Stimulated activated CD4-positive, alpha-beta T cell treated with anti-CD3 and anti-CD28 coated beads, Interleukin-12 subunit alpha, Interleukin-12 subunit beta, amount 100 ng/mL, for 24 hours (primary cell): Measurements from ENCODE around the gene SHE.

ENCODE experiments used
- DNase-seq, 2 experiments: peaks; one replicate each; pipeline ENCODE4 v3.0.0-alpha.2; 2020; ENCODE audit warnings: low read depth in 2 of 2

Gene SHE

DNA sequence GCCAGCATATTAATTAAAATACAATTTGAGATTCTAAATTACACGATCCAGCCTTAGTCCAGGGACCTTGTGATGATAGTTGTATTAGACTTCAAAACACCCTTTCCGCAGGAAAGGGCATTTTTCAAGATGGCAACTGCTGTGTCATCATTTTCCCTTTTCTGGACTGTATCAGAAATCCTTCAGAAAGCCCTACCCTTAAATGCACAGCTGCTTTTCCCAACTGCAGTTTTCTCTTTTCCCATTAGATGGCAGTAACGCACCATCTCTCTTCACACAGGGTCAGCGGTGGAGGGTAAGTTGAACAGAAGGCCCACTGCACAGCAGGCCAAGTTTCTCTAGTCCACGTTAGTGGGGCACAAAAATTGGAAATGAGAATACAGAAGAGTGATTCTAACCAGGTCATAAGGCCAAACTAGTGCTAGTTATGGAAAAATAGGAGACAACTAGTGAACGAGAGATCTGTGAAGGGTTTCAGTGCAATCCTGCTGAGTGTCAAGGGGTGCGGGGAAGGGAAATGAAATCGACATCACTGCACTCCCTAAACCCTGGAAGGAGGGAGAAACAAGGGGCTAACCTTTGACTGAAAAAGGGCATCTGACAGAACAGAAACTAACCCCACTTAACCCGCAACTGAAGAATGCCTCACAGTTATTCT, 22.3 kb downstream of the SHE start:
- DNase-seq = peak; percentile 36 to 51

GRCh38 chr1:154478639-154479038, 23.6 kb downstream of the SHE start:
- no peak for DNase-seq

DNA sequence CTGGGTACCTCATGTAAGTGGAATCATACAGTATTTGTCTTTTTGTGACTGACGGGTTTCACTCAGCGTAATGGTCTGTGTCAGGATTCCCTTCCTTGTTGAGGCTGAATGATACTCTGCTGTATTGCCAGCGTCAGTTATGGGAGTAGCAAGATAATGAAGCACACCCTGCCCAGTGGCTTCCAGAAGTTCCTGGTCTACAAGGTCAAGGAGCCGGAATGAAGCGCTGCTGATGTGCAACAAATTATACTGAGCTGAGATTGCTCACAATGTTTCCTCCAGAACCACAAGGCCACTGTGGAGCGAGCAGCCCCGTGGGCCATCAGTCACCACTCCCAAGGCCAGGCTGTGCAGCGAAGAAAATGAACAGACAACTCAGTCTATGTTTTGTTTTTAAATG, 24.2 kb downstream of the SHE start:
- DNase-seq = no peak

- no peak for DNase-seq
Observed at GRCh38 chr1:154476791-154477190, 25.4 kb downstream of the SHE start.

DNA sequence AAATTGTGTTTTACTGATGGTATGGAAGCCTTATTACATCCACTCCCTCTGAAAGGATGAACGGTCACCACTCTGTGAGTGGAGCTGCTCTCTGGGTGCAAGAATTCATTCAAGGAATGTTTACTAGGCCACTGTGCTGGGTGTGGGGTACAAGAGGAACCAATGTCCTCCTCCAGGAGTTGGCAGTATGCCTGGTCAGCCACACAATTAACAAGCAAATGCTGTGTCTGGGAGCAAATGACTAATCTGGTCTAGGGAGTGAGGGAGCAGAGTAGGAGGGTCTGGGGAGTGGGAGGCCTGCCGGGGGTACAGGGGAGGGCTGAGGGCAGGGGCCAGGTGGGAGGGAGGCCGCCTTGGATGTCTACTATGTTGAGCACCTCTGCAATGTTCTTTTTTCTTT, 27.4 kb downstream of the SHE start:
- no peak for DNase-seq

GRCh38 chr1:154471304-154471703, 30.9 kb downstream of the SHE start:
- no peak for DNase-seq

GRCh38 chr1:154469844-154470560, 32.2 kb downstream of the SHE start:
- no peak for DNase-seq

DNA sequence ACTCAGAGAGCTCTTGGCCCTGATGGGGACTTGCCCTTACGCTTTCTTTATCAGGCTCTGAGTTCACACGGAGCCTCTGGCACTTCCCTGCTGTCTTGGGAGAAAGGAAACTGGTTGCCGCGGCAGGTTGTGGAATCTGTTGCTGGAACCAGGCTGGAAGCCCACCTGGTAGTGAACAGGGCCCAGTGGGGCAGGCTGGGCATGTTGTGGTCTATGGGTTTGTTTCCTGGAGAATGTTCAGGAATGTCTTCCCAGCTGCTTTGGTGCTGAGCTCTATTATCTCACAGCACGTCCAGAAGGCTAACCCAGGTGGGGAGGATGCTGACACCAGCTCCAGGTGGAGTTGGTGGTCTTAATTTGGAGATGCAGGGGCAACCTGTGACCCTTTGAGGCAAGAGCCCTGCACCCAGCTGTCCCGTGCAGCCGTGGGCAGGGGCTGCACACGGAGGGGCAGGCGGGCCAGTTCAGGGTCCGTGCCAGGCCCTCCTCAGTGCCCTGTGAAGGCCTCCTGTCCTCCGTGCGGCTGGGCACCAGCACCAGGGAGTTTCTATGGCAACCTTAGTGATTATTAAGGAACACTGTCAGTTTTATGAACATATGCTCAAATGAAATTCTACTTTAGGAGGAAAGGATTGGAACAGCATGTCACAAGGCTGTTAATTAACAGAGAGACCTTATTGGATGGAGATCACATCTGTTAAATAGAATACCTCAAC, 33.5 kb downstream of the SHE start:
- no peak for DNase-seq

DNA sequence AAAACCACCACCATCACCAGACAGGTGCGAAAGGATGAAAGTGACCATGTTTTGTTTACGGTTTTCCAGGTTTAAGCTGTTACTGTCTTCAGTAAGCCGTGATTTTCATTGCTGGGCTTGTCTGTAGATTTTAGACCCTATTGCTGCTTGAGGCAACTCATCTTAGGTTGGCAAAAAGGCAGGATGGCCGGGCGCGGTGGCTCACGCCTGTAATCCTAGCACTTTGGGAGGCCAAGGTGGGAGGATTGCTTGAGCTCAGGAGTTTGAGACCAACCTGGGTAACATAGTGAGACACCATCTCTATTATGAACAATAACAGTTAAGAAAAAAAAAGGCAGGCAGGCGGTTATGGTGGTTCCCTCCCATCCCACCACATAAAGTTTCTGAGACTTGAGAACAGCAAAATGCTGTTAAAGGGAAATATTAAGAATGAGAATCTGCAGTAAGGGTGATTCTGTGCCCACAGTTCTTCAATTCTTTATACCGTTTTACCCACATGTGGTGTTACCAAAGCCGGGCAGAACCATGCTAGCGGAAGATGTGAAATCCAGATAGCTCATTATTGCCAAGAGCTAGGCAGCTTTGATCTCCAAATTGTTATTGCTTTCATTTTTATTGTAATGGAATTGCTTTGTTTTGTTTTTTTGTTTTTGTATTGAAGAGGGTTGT, 34.6 kb downstream of the SHE start:
- DNase-seq = peak in 1 of 2 experiments; percentile 15

DNA sequence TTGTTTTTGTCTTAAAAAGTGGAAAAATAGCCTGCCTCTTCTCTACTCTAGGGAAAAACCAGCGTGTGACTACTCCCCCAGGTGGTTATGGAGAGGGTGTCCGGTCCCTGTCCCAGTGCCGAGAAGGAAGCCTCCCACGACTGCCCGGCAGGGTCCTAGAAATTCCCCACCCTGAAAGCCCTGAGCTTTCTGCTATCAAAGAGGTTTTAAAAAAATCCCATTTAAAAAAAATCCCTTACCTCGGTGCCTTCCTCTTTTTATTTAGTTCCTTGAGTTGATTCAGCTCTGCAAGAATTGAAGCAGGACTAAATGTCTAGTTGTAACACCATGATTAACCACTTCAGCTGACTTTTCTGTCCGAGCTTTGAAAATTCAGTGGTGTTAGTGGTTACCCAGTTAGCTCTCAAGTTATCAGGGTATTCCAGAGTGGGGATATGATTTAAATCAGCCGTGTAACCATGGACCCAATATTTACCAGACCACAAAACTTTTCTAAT, 35.2 kb downstream of the SHE start:
- DNase-seq = no peak

- DNase-seq = no peak
Observed at GRCh38 chr1:154466206-154466605, 36.0 kb downstream of the SHE start.

GRCh38 chr1:154465621-154466195, 36.5 kb downstream of the SHE start:
- DNase-seq = no peak

DNA sequence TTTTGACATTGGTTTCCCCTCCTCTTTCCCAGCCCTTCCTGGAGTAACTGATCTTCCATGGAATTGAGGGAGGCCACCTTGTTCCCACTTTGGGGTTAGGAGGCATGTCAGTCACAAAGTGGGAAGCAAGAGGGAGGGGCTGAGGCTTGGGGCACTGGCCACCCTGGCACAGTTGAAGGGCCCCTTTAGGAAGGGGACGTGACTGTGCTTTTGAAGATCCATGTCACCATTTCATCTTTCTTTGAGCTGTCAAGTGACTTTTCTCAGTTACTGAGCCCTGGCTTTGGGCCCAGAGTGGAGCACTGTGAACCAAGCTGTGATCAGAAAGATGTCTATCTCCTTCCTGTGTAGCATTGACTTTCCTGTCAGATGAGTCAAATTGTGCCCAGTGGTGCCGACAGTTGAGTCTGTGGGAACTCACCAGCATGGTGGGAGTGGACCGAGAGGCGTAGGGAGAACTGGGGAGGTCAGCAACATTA, 38.7 kb downstream of the SHE start:
- peak; percentile 25 to 55 for DNase-seq

- DNase-seq = no peak
Observed at GRCh38 chr1:154460695-154461260, 41.4 kb downstream of the SHE start.

DNA sequence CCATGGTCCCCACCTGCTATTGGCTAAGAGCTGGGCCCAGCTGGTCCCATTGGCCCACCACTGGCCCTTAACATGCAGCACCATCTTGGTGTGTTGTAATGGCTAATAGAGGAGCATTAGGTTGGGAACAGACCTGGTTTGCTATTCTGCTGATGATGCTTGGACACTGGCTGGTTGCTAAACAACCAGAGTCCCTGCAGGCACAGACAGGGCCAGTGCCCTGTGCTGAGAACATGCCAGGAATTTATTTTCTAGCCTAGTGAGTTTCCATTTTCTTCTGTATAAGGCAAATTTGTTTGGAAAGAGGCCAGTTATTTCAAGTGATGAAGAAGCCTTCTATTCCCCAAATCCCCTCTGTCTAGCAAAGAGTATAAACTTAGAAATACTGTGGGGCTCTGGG, 43.1 kb downstream of the SHE start:
- DNase-seq = no peak

- DNase-seq = no peak
Observed at GRCh38 chr1:154456631-154457030, 45.6 kb downstream of the SHE start.

GRCh38 chr1:154454386-154455120, 47.7 kb downstream of the SHE start:
- no peak for DNase-seq

- DNase-seq = no peak
Observed at GRCh38 chr1:154453574-154454352, 48.4 kb downstream of the SHE start.

DNA sequence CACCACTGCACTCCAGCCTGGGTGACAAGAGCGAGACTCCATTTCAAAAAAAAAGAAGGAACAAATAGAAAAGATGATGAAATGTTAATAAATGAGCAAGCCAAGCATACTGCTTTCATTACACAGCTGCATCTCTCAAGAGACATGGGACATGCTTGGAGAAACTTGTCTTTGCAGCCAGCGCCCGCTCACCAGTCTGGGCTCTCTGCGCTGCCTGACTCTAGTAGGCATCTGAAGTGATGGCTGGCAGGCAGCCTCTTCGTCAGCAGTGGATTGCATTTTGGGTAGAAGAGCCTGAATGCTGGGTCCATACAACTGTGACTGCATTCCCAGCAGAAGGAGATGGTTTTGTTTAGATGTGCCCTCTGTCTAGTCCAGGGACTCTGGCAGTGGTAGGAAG, 49.1 kb downstream of the SHE start:
- DNase-seq = no peak

DNA sequence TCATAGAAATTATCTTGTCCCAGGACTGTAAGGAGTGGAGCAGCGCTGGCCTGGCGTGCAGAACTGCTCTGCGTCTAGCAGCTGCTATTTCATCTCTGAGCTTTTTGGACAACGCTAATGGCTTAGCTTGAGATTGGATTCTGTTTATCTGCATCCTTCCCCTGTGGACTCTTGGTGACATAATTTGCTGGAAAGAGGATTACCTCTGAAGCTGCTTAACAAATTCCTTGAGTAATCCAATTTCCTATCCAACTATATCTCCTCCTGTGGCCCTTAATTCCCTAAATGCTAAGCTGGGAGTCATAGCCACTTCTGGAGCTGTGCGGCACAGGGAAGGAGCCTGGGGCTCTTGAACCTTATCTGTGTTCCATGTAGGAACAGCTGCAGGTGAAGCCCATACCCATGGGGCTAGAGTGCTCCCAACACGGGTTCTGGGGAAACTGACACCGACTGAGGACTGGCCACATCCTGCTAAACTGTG, 53.8 kb downstream of the SHE start:
- no peak for DNase-seq
